Measurements from ENCODE around the gene SLC22A7. TPM values are rescaled to one million over a fixed set of nuclear protein-coding genes. Genes with fewer than 3 reads are reported as not detected.
"Not testable (repeated sequence)": the region's sequence is repeated elsewhere in the genome, so short reads cannot be mapped to it uniquely, and the experiment has no call there.

Gene SLC22A7
- total and polyA plus RNA-seq, 2 experiments from 2014 or later, result 0.51 TPM; not detected in 1

DNA sequence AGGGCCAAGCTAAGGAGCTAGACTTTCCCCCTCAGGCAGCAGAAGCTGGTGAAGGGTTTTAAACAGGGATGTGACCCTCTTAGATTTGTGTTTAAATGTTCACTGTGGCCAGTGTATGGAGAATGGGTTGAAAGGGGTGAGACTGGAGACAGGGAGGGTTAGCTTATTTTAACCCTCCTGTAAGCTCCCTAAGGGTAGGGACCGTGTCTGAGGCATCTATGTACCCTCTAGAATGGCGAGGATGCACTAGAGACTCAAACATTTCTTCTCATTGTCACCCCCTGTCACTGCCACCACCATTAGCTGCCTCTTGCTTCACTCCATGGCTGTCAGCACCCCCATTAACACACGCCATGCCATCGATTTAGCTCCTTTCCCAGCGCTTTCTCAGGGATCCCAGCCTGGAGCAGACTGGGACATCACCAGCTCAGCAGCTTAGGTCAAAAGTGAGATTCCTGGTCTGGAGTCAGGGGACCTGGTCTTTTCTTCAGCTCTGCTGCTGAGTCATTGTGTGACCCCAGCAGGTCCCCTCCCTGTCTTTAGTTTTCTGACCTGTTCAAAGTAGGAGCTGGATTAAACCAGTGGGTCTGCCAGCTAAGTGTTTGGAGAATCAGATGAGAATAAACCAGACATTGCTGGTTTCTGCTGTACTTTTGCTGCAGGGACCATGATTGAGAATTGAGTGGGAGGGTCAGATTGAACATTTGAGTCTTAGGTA is 1.1 kb upstream of the SLC22A7 start:
- DNase-seq (ENCODE audit: low read depth in 1 of 2, low spot score in 1 of 2), result no peak
- no peaks in the 10 kb centered on the region for H3K4me1 ChIP-seq (ENCODE audit: low read depth)
- H3K27me3 ChIP-seq, result no peaks in the 10 kb centered on the region
- H3K36me3 ChIP-seq, result no peaks in the 10 kb centered on the region
- no peak overlapping the region for H3K27ac ChIP-seq
- no peaks in the 10 kb centered on the region for H3K9me3 ChIP-seq (ENCODE audit: low read depth)
- H3K4me3 ChIP-seq, result no peak overlapping the region
- no peak for TF ChIP-seq CTCF (IDR thresholded peaks at IDR 0.05; ENCODE audit: low read depth, low read length)

GRCh38 chr6:43298565-43299337 is 691 bp downstream of the SLC22A7 start:
- no peaks in the 10 kb centered on the region for H3K9me3 ChIP-seq (ENCODE audit: low read depth)
- TF ChIP-seq CTCF (IDR thresholded peaks at IDR 0.05; ENCODE audit: low read depth, low read length), result no peak
- no peaks in the 10 kb centered on the region for H3K27me3 ChIP-seq
- no peak overlapping the region for H3K27ac ChIP-seq
- no peaks in the 10 kb centered on the region for H3K36me3 ChIP-seq
- no peak for DNase-seq (ENCODE audit: low read depth in 1 of 2, low spot score in 1 of 2)
- H3K4me3 ChIP-seq, result no peak overlapping the region
- H3K4me1 ChIP-seq (ENCODE audit: low read depth), result no peaks in the 10 kb centered on the region

GRCh38 chr6:43299338-43300293 is 1.6 kb downstream of the SLC22A7 start:
- Histone ChIP-seq H3K4me1 (ENCODE audit: low read depth) (no peaks in the 10 kb centered on the region), H3K36me3 (no peaks in the 10 kb centered on the region), H3K27ac (no peak overlapping the region), H3K9me3 (ENCODE audit: low read depth) (no peaks in the 10 kb centered on the region), H3K4me3 (no peak overlapping the region), H3K27me3 (no peaks in the 10 kb centered on the region)
- DNase-seq (ENCODE audit: low read depth in 1 of 2, low spot score in 1 of 2), result no peak
- TF ChIP-seq CTCF (IDR thresholded peaks at IDR 0.05; ENCODE audit: low read depth, low read length), result no peak

DNA sequence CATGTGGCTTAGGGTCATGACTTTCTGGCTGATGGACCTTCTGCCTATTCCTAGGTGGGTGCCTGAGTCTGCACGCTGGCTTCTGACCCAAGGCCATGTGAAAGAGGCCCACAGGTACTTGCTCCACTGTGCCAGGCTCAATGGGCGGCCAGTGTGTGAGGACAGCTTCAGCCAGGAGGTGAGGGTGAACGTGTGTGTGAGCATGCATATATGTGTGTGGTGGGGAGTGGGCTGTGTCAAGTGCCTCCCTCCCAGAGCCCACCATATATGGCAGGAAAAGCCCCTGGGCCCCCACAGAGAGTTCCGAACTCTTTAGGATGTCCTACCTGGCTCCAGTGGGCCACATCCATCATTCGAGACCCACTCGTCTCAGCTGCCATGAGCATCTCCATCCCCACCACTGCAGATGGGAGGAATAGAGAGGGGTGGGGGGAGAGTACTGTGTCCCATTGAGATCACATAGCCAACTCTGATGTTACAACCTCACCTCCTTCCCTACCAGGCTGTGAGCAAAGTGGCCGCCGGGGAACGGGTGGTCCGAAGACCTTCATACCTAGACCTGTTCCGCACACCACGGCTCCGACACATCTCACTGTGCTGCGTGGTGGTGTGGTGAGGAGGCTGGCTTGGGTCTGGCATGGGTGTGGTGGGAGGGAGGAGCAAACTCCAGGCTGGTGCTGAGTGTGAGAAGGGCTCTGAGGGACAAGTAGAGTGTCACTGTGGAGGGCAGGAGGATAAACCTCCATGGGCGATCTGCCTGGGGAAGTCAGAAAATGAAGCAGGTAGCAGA is 3.2 kb downstream of the SLC22A7 start:
- no peak for TF ChIP-seq CTCF (IDR thresholded peaks at IDR 0.05; ENCODE audit: low read depth, low read length)
- no peaks in the 10 kb centered on the region for H3K27me3 ChIP-seq
- H3K4me3 ChIP-seq, result no peak overlapping the region
- DNase-seq (ENCODE audit: low read depth in 1 of 2, low spot score in 1 of 2), result no peak
- no peaks in the 10 kb centered on the region for H3K9me3 ChIP-seq (ENCODE audit: low read depth)
- no peaks in the 10 kb centered on the region for H3K36me3 ChIP-seq
- no peak overlapping the region for H3K27ac ChIP-seq
- no peaks in the 10 kb centered on the region for H3K4me1 ChIP-seq (ENCODE audit: low read depth)

DNA sequence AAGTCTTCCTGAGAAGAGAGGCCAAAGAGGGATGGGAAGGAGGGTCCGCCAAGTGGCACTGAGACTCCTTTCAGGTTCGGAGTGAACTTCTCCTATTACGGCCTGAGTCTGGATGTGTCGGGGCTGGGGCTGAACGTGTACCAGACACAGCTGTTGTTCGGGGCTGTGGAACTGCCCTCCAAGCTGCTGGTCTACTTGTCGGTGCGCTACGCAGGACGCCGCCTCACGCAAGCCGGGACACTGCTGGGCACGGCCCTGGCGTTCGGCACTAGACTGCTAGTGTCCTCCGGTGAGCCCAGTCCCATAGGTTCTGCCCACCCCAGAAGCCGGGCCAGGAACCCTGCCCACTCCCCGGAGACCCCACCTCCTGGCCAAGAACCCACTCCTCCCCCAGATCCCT is 4.1 kb downstream of the SLC22A7 start:
- H3K9me3 ChIP-seq (ENCODE audit: low read depth), result no peaks in the 10 kb centered on the region
- H3K4me3 ChIP-seq, result no peak overlapping the region
- DNase-seq (ENCODE audit: low read depth in 1 of 2, low spot score in 1 of 2), result no peak
- no peaks in the 10 kb centered on the region for H3K27me3 ChIP-seq
- H3K27ac ChIP-seq, result no peak overlapping the region
- no peaks in the 10 kb centered on the region for H3K4me1 ChIP-seq (ENCODE audit: low read depth)
- no peak for TF ChIP-seq CTCF (IDR thresholded peaks at IDR 0.05; ENCODE audit: low read depth, low read length)
- H3K36me3 ChIP-seq, result no peaks in the 10 kb centered on the region

- DNase-seq (ENCODE audit: low read depth in 1 of 2, low spot score in 1 of 2); H3K27me3 ChIP-seq; H3K9me3 ChIP-seq (ENCODE audit: low read depth); H3K4me1 ChIP-seq (ENCODE audit: low read depth); H3K36me3 ChIP-seq; H3K4me3 ChIP-seq; H3K27ac ChIP-seq: not testable (repeated sequence)
These were observed 4.9 kb downstream of the SLC22A7 start for GRCh38 chr6:43303006-43303405.

Measured in cardiac muscle cell (in vitro differentiated cells and primary cell).